Activated CD8-positive, alpha-beta memory T cell treated with anti-CD3 and anti-CD28 coated beads, Interleukin-2, amount 50 U/mL, for 1 hour (primary cell): ENCODE measurements around the gene USH1C.

Experiments used
- DNase-seq: peaks from one replicate; pipeline ENCODE4 v3.0.0-alpha.2; 2020; ENCODE audit errors: extremely low read depth

The USH1C gene

GRCh38 chr11:17504330-17505107 is 39.7 kb downstream of the USH1C start:
- DNase-seq, result peak; percentile 50

- no peak for DNase-seq
Measured at GRCh38 chr11:17502630-17503029, 41.6 kb downstream of the USH1C start.

- no peak for DNase-seq
Measured at GRCh38 chr11:17500673-17501072, 43.5 kb downstream of the USH1C start.

GRCh38 chr11:17498475-17498874 is 45.7 kb downstream of the USH1C start:
- DNase-seq, result no peak

- no peak for DNase-seq
Measured at GRCh38 chr11:17498058-17498457, 46.2 kb downstream of the USH1C start.

GRCh38 chr11:17496406-17496805 is 47.8 kb downstream of the USH1C start:
- no peak for DNase-seq

- no peak for DNase-seq
Measured at GRCh38 chr11:17494019-17494418, 50.2 kb downstream of the USH1C start.

GRCh38 chr11:17490938-17491337 is 53.3 kb downstream of the USH1C start:
- DNase-seq, result no peak

GRCh38 chr11:17490232-17490631 is 54.0 kb downstream of the USH1C start:
- no peak for DNase-seq

GRCh38 chr11:17489751-17490150 is 54.5 kb downstream of the USH1C start:
- DNase-seq, result no peak

GRCh38 chr11:17488563-17488962 is 55.7 kb downstream of the USH1C start:
- DNase-seq, result no peak

- no peak for DNase-seq
Measured at GRCh38 chr11:17486646-17487045, 57.6 kb downstream of the USH1C start.

- no peak for DNase-seq
Measured at GRCh38 chr11:17483505-17483904, 60.7 kb downstream of the USH1C start.

- no peak for DNase-seq
Measured at GRCh38 chr11:17481905-17482304, 62.3 kb downstream of the USH1C start.

GRCh38 chr11:17479284-17480214 is 64.7 kb downstream of the USH1C start:
- no peak for DNase-seq

GRCh38 chr11:17478070-17478469 is 66.1 kb downstream of the USH1C start:
- DNase-seq, result no peak

GRCh38 chr11:17477361-17477760 is 66.9 kb downstream of the USH1C start:
- no peak for DNase-seq

GRCh38 chr11:17477084-17477333 is 67.2 kb downstream of the USH1C start:
- DNase-seq, result no peak

- no peak for DNase-seq
Measured at GRCh38 chr11:17476317-17477083, 67.7 kb downstream of the USH1C start, which contains the start of gene ABCC8. Gene ABCC8, minus strand, starts transcription at chr11:17476845. Its CDS starts 69 bp downstream, at chr11:17476776.

GRCh38 chr11:17475666-17476316 is 68.4 kb downstream of the USH1C start:
- DNase-seq, result no peak

- DNase-seq, result no peak
Measured at GRCh38 chr11:17473071-17473744, 71.0 kb downstream of the USH1C start.
